K562 treated with DMSO at 1 percent for 48 hours (cell line): ENCODE measurements around the gene C1orf167. TPM values are rescaled to one million over a fixed set of nuclear protein-coding genes. Genes with fewer than 3 reads are reported as not detected.

Experiments used
- total RNA-seq: library from RNA; unstranded; fragments of 300-600 nt; gene quantifications from 2 replicates; pipeline ENCODE4 v1.2.3, GENCODE V29; 2022; ENCODE audit warnings: low replicate concordance; ENCODE audit errors: extremely low read depth

C1orf167 gene
- total RNA-seq = not detected in 2 replicates

GRCh38 chr1:11761988-11762406 lies at the start of gene C1orf167:
Gene C1orf167 (plus strand): TSS chr1:11762193. CDS start chr1:11764401, 2,208 bp downstream.

GRCh38 chr1:11735854-11736745 lies 25.9 kb upstream of the C1orf167 start, which contains the start of gene AGTRAP:
Gene AGTRAP (plus strand): TSS chr1:11736136. CDS start chr1:11736209, 73 bp downstream.

GRCh38 chr1:11805422-11806306 lies 43.7 kb downstream of the C1orf167 start, which contains the start of the genes CLCN6 and MTHFR:
Gene CLCN6 (plus strand): TSS chr1:11806191. CDS start chr1:11806263, 72 bp downstream.
Gene MTHFR (minus strand): TSS chr1:11805964. CDS start chr1:11803116, 2,848 bp downstream.

Other genes starting within 250 kb of the C1orf167 start
- not detected in 2 replicates for gene FBXO2, start 107.8 kb upstream of the C1orf167 start, total RNA-seq
- not detected in 2 replicates for gene FBXO44, start 107.3 kb upstream of the C1orf167 start, total RNA-seq
- not detected in 2 replicates for gene FBXO6, start 98.0 kb upstream of the C1orf167 start, total RNA-seq
- not detected in 2 replicates for gene MAD2L2, start 81.0 kb upstream of the C1orf167 start, total RNA-seq
- gene DRAXIN, start 70.5 kb upstream of the C1orf167 start, total RNA-seq = not detected in 2 replicates
- gene AGTRAP, start 26.1 kb upstream of the C1orf167 start, total RNA-seq = not detected in 2 replicates
- 205 and 232 TPM in 2 replicates for gene MTHFR, start 43.8 kb downstream of the C1orf167 start, total RNA-seq
- not detected in 2 replicates for gene CLCN6, start 44.0 kb downstream of the C1orf167 start, total RNA-seq
- not detected in 2 replicates for gene NPPA, start 85.6 kb downstream of the C1orf167 start, total RNA-seq
- not detected in 2 replicates for gene NPPB, start 96.8 kb downstream of the C1orf167 start, total RNA-seq
- not detected in 2 replicates for gene KIAA2013, start 164.2 kb downstream of the C1orf167 start, total RNA-seq
- gene PLOD1, start 172.5 kb downstream of the C1orf167 start, total RNA-seq = not detected in 2 replicates
- 158 TPM in 1 of 2 replicates, not detected in the other for gene MFN2, start 218.3 kb downstream of the C1orf167 start, total RNA-seq